ENCODE measurements around the gene ZNF675.
"Not testable (repeated sequence)": the region's sequence is repeated elsewhere in the genome, so short reads cannot be mapped to it uniquely, and the experiment has no call there.

Gene ZNF675

GRCh38 chr19:23673132-23673531, 13.9 kb downstream of the ZNF675 start:
- no peaks in the 10 kb centered on the region for H3K27me3 ChIP-seq (ENCODE audit: control insufficient read depth, insufficient read depth, low read length)
- no peaks in the 10 kb centered on the region; the same call in none of the 2 replicates for H3K9me3 ChIP-seq (ENCODE audit: control insufficient read depth, insufficient read depth, low read length)
- H3K4me1 ChIP-seq (ENCODE audit: control insufficient read depth, insufficient read depth, low read length): no peaks in the 10 kb centered on the region
- 0 out of 2 replicates have a peak, but pooled peaks cover 7% of the 10 kb centered on the region for H3K36me3 ChIP-seq (ENCODE audit: control insufficient read depth, insufficient read depth, low read length)
- H3K27ac ChIP-seq (ENCODE audit: low read depth, low read length): no peak overlapping the region
- H3K4me3 ChIP-seq (ENCODE audit: low read depth, low read length): no peak overlapping the region
- no peak overlapping the region for H3K9ac ChIP-seq (ENCODE audit: low read depth, low read length)

- peaks cover 12% of the 10 kb centered on the region for H3K36me3 ChIP-seq (ENCODE audit: control insufficient read depth, insufficient read depth, low read length)
Measured at GRCh38 chr19:23668606-23669005, 18.4 kb downstream of the ZNF675 start.

GRCh38 chr19:23665651-23666410, 21.2 kb downstream of the ZNF675 start:
- Histone ChIP-seq H3K4me3 (ENCODE audit: low read depth, low read length) (peak overlapping the region; percentile 32), H3K27ac (ENCODE audit: low read depth, low read length) (peak overlapping the region; percentile 86), H3K27me3 (ENCODE audit: control insufficient read depth, insufficient read depth, low read length) (no peaks in the 10 kb centered on the region), H3K9me3 (ENCODE audit: control insufficient read depth, insufficient read depth, low read length) (peaks cover 4% of the 10 kb centered on the region), H3K4me1 (ENCODE audit: control insufficient read depth, insufficient read depth, low read length) (peaks cover 22% of the 10 kb centered on the region), H3K9ac (ENCODE audit: low read depth, low read length) (no peak overlapping the region), H3K36me3 (ENCODE audit: control insufficient read depth, insufficient read depth, low read length) (peaks cover 29% of the 10 kb centered on the region)

More at GRCh38 chr19:23668606-23669005, 18.4 kb downstream of the ZNF675 start:
- H3K4me3 ChIP-seq (ENCODE audit: low read depth, low read length); H3K27me3 ChIP-seq (ENCODE audit: control insufficient read depth, insufficient read depth, low read length); H3K9ac ChIP-seq (ENCODE audit: low read depth, low read length); H3K27ac ChIP-seq (ENCODE audit: low read depth, low read length); H3K9me3 ChIP-seq (ENCODE audit: control insufficient read depth, insufficient read depth, low read length): not testable (repeated sequence)
- H3K4me1 ChIP-seq (ENCODE audit: control insufficient read depth, insufficient read depth, low read length): peaks cover 22% of the 10 kb centered on the region

- not testable (repeated sequence) for H3K27me3 ChIP-seq (ENCODE audit: control insufficient read depth, insufficient read depth, low read length); H3K27ac ChIP-seq (ENCODE audit: low read depth, low read length); H3K9ac ChIP-seq (ENCODE audit: low read depth, low read length); H3K4me1 ChIP-seq (ENCODE audit: control insufficient read depth, insufficient read depth, low read length); H3K4me3 ChIP-seq (ENCODE audit: low read depth, low read length)
- H3K36me3 ChIP-seq (ENCODE audit: control insufficient read depth, insufficient read depth, low read length): peaks cover 24% of the 10 kb centered on the region
- H3K9me3 ChIP-seq (ENCODE audit: control insufficient read depth, insufficient read depth, low read length): peaks cover 28% of the 10 kb centered on the region
Measured at GRCh38 chr19:23649817-23650216, 37.2 kb downstream of the ZNF675 start.
